Mesenchymal stem cell (in vitro differentiated cells and primary cell): ENCODE results near the gene ATP8B3.

ENCODE experiments used
- DNase-seq: peaks from one replicate; pipeline ENCODE4 v3.0.0-alpha.2; 2013
- H2AFZ ChIP-seq: one replicate; pipeline ENCODE4 v1.6.1; 2013; ENCODE audit warnings: low read depth, mild to moderate bottlenecking, control low read depth, inconsistent platforms, low read length, moderate library complexity
- H2AK5ac ChIP-seq: 2 replicates; pipeline ENCODE4 v1.6.1; 2013; ENCODE audit warnings: low read length, moderate library complexity, mild to moderate bottlenecking, inconsistent platforms; ENCODE audit not compliant: severe bottlenecking
- H2BK120ac ChIP-seq: one replicate; pipeline ENCODE4 v1.6.1; 2013; ENCODE audit warnings: low read depth, mild to moderate bottlenecking, inconsistent platforms, low read length, moderate library complexity
- H2BK12ac ChIP-seq, 2 experiments: one replicate each; pipeline ENCODE4 v1.6.1; 2013; ENCODE audit warnings: inconsistent platforms in 2 of 2, low read length in 2 of 2, mild to moderate bottlenecking in 2 of 2, moderate library complexity in 2 of 2, control low read depth in 1 of 2
- H2BK15ac ChIP-seq: one replicate; pipeline ENCODE4 v1.6.1; 2013; ENCODE audit warnings: mild to moderate bottlenecking, low read depth, inconsistent platforms; ENCODE audit not compliant: poor library complexity, severe bottlenecking
- H2BK5ac ChIP-seq: 2 replicates; pipeline ENCODE4 v1.6.1; 2013; ENCODE audit warnings: low read depth, mild to moderate bottlenecking, low read length, control low read depth, inconsistent platforms; ENCODE audit not compliant: poor library complexity, severe bottlenecking
- H3K14ac ChIP-seq, 2 experiments: one replicate each; pipeline ENCODE4 v1.6.1; 2013; ENCODE audit warnings: inconsistent platforms in 2 of 2, low read length in 2 of 2, control low read depth in 1 of 2, mild to moderate bottlenecking in 1 of 2, moderate library complexity in 1 of 2
- H3K18ac ChIP-seq, 2 experiments: one replicate each; pipeline ENCODE4 v1.6.1; 2013; ENCODE audit warnings: inconsistent platforms in 2 of 2, low read length in 2 of 2, control low read depth in 1 of 2, low read depth in 1 of 2, mild to moderate bottlenecking in 1 of 2
- H3K23ac ChIP-seq, 2 experiments: one replicate each; pipeline ENCODE4 v1.6.1; 2013; ENCODE audit warnings: inconsistent platforms in 2 of 2, low read length in 2 of 2, mild to moderate bottlenecking in 2 of 2, moderate library complexity in 2 of 2, control low read depth in 1 of 2
- H3K27ac ChIP-seq: 2 replicates; pipeline ENCODE4 v1.5.1; 2013; ENCODE audit warnings: mild to moderate bottlenecking, moderate library complexity, low read length, control low read depth, inconsistent platforms; ENCODE audit not compliant: poor library complexity, severe bottlenecking
- H3K27me3 ChIP-seq, 2 experiments: 2 replicates each; pipeline versions ENCODE4 v1.6.1 to v1.7.0; 2013; ENCODE audit warnings: low read length in 2 of 2, mild to moderate bottlenecking in 2 of 2, moderate library complexity in 2 of 2, control low read depth in 1 of 2, inconsistent platforms in 1 of 2; ENCODE audit not compliant: control insufficient read depth in 1 of 2, insufficient read depth in 1 of 2
- H3K36me3 ChIP-seq, 2 experiments: 2 replicates each; pipeline versions ENCODE4 v1.6.1 to v1.7.0; 2013; ENCODE audit warnings: low read length in 2 of 2, control low read depth in 1 of 2, inconsistent platforms in 1 of 2, low read depth in 1 of 2, mild to moderate bottlenecking in 1 of 2; ENCODE audit not compliant: insufficient read depth in 2 of 2, control insufficient read depth in 1 of 2
- H3K4ac ChIP-seq, 2 experiments: one replicate each; pipeline ENCODE4 v1.6.1; 2013; ENCODE audit warnings: inconsistent platforms in 2 of 2, low read length in 2 of 2, mild to moderate bottlenecking in 2 of 2, moderate library complexity in 2 of 2, control low read depth in 1 of 2, low read depth in 1 of 2
- H3K4me1 ChIP-seq: 2 replicates; pipeline ENCODE4 v1.6.1; 2013; ENCODE audit warnings: low read depth, low read length, control low read depth; ENCODE audit not compliant: control insufficient read depth, insufficient read depth
- H3K4me2 ChIP-seq: 2 replicates; pipeline ENCODE4 v1.6.1; 2013; ENCODE audit warnings: low read length, mild to moderate bottlenecking, inconsistent platforms; ENCODE audit not compliant: poor library complexity, severe bottlenecking
- H3K4me3 ChIP-seq, 2 experiments: 2 replicates each; pipeline versions ENCODE4 v1.5.1 to v1.7.0; 2013; ENCODE audit warnings: low read length in 2 of 2, mild to moderate bottlenecking in 2 of 2, control low read depth in 1 of 2, low read depth in 1 of 2; ENCODE audit not compliant: insufficient read depth in 1 of 2
- H3K79me1 ChIP-seq: replicated peaks from 2 replicates; pipeline ENCODE4 v1.6.1; 2013; ENCODE audit warnings: mild to moderate bottlenecking, control low read depth, low read length, inconsistent platforms; ENCODE audit not compliant: poor library complexity, severe bottlenecking
- H3K9ac ChIP-seq: 2 replicates; pipeline ENCODE4 v1.7.0; 2013; ENCODE audit warnings: mild to moderate bottlenecking, low read length, moderate library complexity
- H3K9me3 ChIP-seq: 2 replicates; pipeline ENCODE4 v1.7.0; 2013; ENCODE audit warnings: mild to moderate bottlenecking, low read length; ENCODE audit not compliant: control insufficient read depth
- H4K8ac ChIP-seq: one replicate; pipeline ENCODE4 v1.6.1; 2013; ENCODE audit warnings: inconsistent platforms, mild to moderate bottlenecking, low read length, moderate library complexity
- H4K91ac ChIP-seq: one replicate; pipeline ENCODE4 v1.6.1; 2013; ENCODE audit warnings: mild to moderate bottlenecking, low read length, inconsistent platforms
- WGBS: methylation state at CpG from one replicate; pipeline ENCODE4 v1.1.7; 2013; ENCODE audit warnings: mixed read lengths; 5-methylcytosine and 5-hydroxymethylcytosine counted together

ATP8B3 gene

GRCh38 chr19:1816530-1817298 is 4.6 kb upstream of the ATP8B3 start:
- no peak overlapping the region for H3K18ac ChIP-seq
- no peaks in the 10 kb centered on the region for H3K9me3 ChIP-seq
- H3K27me3 ChIP-seq: no peaks in the 10 kb centered on the region
- peaks cover 40% of the 10 kb centered on the region for H3K79me1 ChIP-seq
- no peak overlapping the region for H2AFZ ChIP-seq
- peaks cover 47 to 75% of the 10 kb centered on the region in 2 experiments for H3K36me3 ChIP-seq
- H3K23ac ChIP-seq: no peak overlapping the region
- H3K9ac ChIP-seq: no peak overlapping the region
- no peak for DNase-seq
- no peak overlapping the region for H4K91ac ChIP-seq
- no peak overlapping the region for H4K8ac ChIP-seq
- no peak overlapping the region for H3K27ac ChIP-seq
- H2AK5ac ChIP-seq: no peak overlapping the region
- no peak overlapping the region for H2BK15ac ChIP-seq
- no peak overlapping the region for H2BK120ac ChIP-seq
- H2BK12ac ChIP-seq: no peak overlapping the region
- no peak overlapping the region for H3K14ac ChIP-seq
- no peak overlapping the region for H3K4ac ChIP-seq
- H3K4me3 ChIP-seq: no peak overlapping the region
- H3K4me1 ChIP-seq: peaks cover 10% of the 10 kb centered on the region
- H2BK5ac ChIP-seq: no peak overlapping the region
- WGBS: 97% methylated on average over 35 of the region's 36 CpGs
- H3K4me2 ChIP-seq: no peak overlapping the region

GRCh38 chr19:1815605-1816529 is 3.8 kb upstream of the ATP8B3 start:
- Histone ChIP-seq H3K27ac (no peak overlapping the region), H2AFZ (no peak overlapping the region), H2BK120ac (no peak overlapping the region), H2AK5ac (no peak overlapping the region), H3K23ac (no peak overlapping the region), H2BK12ac (no peak overlapping the region), H3K18ac (no peak overlapping the region), H2BK5ac (no peak overlapping the region), H2BK15ac (no peak overlapping the region), H3K4me3 (no peak overlapping the region), H3K9me3 (no peaks in the 10 kb centered on the region), H3K4me2 (no peak overlapping the region), H3K9ac (no peak overlapping the region), H3K79me1 (peaks cover 35% of the 10 kb centered on the region), H4K8ac (no peak overlapping the region), H3K36me3 (peaks cover 43 to 66% of the 10 kb centered on the region in 2 experiments), H3K4ac (no peak overlapping the region), H4K91ac (no peak overlapping the region), H3K4me1 (peaks cover 19% of the 10 kb centered on the region), H3K27me3 (no peaks in the 10 kb centered on the region), H3K14ac (no peak overlapping the region)
- WGBS: 95% methylated on average over 61 of the region's 61 CpGs
- no peak for DNase-seq

GRCh38 chr19:1814833-1815604 is 2.9 kb upstream of the ATP8B3 start:
- Histone ChIP-seq H3K4me1 (peaks cover 20% of the 10 kb centered on the region), H3K79me1 (peaks cover 30% of the 10 kb centered on the region)

More at GRCh38 chr19:1814833-1815604, 2.9 kb upstream of the ATP8B3 start:
- no peak overlapping the region for H2AK5ac ChIP-seq
- H2BK12ac ChIP-seq: no peak overlapping the region
- H3K14ac ChIP-seq: no peak overlapping the region
- DNase-seq: no peak
- H3K27me3 ChIP-seq: no peaks in the 10 kb centered on the region
- H4K91ac ChIP-seq: no peak overlapping the region
- H3K9ac ChIP-seq: no peak overlapping the region
- no peak overlapping the region for H2BK120ac ChIP-seq
- H3K27ac ChIP-seq: no peak overlapping the region
- no peak overlapping the region for H2BK15ac ChIP-seq
- H3K18ac ChIP-seq: no peak overlapping the region
- H2AFZ ChIP-seq: no peak overlapping the region
- peaks cover 36 to 58% of the 10 kb centered on the region in 2 experiments for H3K36me3 ChIP-seq
- H2BK5ac ChIP-seq: no peak overlapping the region
- no peak overlapping the region for H3K4me2 ChIP-seq
- H3K23ac ChIP-seq: no peak overlapping the region
- no peaks in the 10 kb centered on the region for H3K9me3 ChIP-seq
- H3K4me3 ChIP-seq: no peak overlapping the region
- no peak overlapping the region for H4K8ac ChIP-seq
- H3K4ac ChIP-seq: no peak overlapping the region
- 95% methylated on average over 20 of the region's 26 CpGs for WGBS
